ENCODE results near the gene MAP3K14.

The MAP3K14 gene

GRCh38 chr17:45241328-45242028, 75.3 kb downstream of the MAP3K14 start:
- in situ Hi-C loops (cut with MboI; ENCODE audit: low sequenced_read_pairs): no loop called here

GRCh38 chr17:45240905-45241327, 75.9 kb downstream of the MAP3K14 start:
- in situ Hi-C loops (cut with MboI; ENCODE audit: low sequenced_read_pairs): no loop called here

- in situ Hi-C loops (cut with MboI; ENCODE audit: low sequenced_read_pairs): no loop called here
Observed at GRCh38 chr17:45238155-45238774, 78.6 kb downstream of the MAP3K14 start.

- in situ Hi-C loops (cut with MboI; ENCODE audit: low sequenced_read_pairs): no loop called here
Observed at GRCh38 chr17:45237686-45238085, 79.1 kb downstream of the MAP3K14 start.

- in situ Hi-C loops (cut with MboI; ENCODE audit: low sequenced_read_pairs): no loop called here
Observed at GRCh38 chr17:45236282-45236606, 80.6 kb downstream of the MAP3K14 start.

GRCh38 chr17:45235416-45236281, 81.2 kb downstream of the MAP3K14 start:
- in situ Hi-C loops (cut with MboI; ENCODE audit: low sequenced_read_pairs): no loop called here

GRCh38 chr17:45234641-45235415, 82.0 kb downstream of the MAP3K14 start:
- in situ Hi-C loops (cut with MboI; ENCODE audit: low sequenced_read_pairs): no loop called here

- in situ Hi-C loops (cut with MboI; ENCODE audit: low sequenced_read_pairs): no loop called here
Observed at GRCh38 chr17:45233423-45233924, 83.3 kb downstream of the MAP3K14 start.

GRCh38 chr17:45232514-45233422, 84.1 kb downstream of the MAP3K14 start:
- in situ Hi-C loops (cut with MboI; ENCODE audit: low sequenced_read_pairs): no loop called here

GRCh38 chr17:45231481-45232116, 85.2 kb downstream of the MAP3K14 start:
- in situ Hi-C loops (cut with MboI; ENCODE audit: low sequenced_read_pairs): no loop called here

- in situ Hi-C loops (cut with MboI; ENCODE audit: low sequenced_read_pairs): no loop called here
Observed at GRCh38 chr17:45230787-45231480, 85.9 kb downstream of the MAP3K14 start.

GRCh38 chr17:45230410-45230786, 86.4 kb downstream of the MAP3K14 start:
- in situ Hi-C loops (cut with MboI; ENCODE audit: low sequenced_read_pairs): no loop called here

GRCh38 chr17:45229681-45230409, 87.0 kb downstream of the MAP3K14 start:
- in situ Hi-C loops (cut with MboI; ENCODE audit: low sequenced_read_pairs): no loop called here

GRCh38 chr17:45228763-45229539, 87.9 kb downstream of the MAP3K14 start:
- in situ Hi-C loops (cut with MboI; ENCODE audit: low sequenced_read_pairs): no loop called here

GRCh38 chr17:45227926-45228762, 88.7 kb downstream of the MAP3K14 start:
- in situ Hi-C loops (cut with MboI; ENCODE audit: low sequenced_read_pairs): no loop called here

GRCh38 chr17:45227101-45227925, 89.5 kb downstream of the MAP3K14 start:
- in situ Hi-C loops (cut with MboI; ENCODE audit: low sequenced_read_pairs): no loop called here

All from HL-60/S4 (cell line).